ENCODE measurements around the gene ZNF883.

The ZNF883 gene

GRCh38 chr9:113056191-113057106 is 44.5 kb upstream of the ZNF883 start, which contains the start of gene ZFP37:
Gene ZFP37 (minus strand): TSS chr9:113056724. CDS start chr9:113056688, 36 bp downstream.
- H3F3A ChIP-seq (ENCODE audit: low read depth) = no peaks in the 10 kb centered on the region
- H3K4me1 ChIP-seq (ENCODE audit: insufficient read depth, low read length, poor library complexity, severe bottlenecking) = no peaks in the 10 kb centered on the region
- H4K20me1 ChIP-seq (ENCODE audit: insufficient read depth, low read length, poor library complexity, severe bottlenecking) = no peaks in the 10 kb centered on the region
- H3K36me3 ChIP-seq (ENCODE audit: insufficient read depth, low read length) = no peaks in the 10 kb centered on the region
- no peaks in the 10 kb centered on the region for H3K27me3 ChIP-seq (ENCODE audit: insufficient read depth, low read length, poor library complexity, severe bottlenecking)
- H3K4me2 ChIP-seq (ENCODE audit: low read depth, low read length, poor library complexity, severe bottlenecking) = no peak within 1 kb of the TSS
- no peak within 1 kb of the TSS for H3K4me3 ChIP-seq (ENCODE audit: low read length, poor library complexity, severe bottlenecking)
- peaks cover 4% of the 10 kb centered on the region; the same call in 1 of the 2 replicates for H3K9me3 ChIP-seq (ENCODE audit: insufficient read depth, low read depth, low read length)
- no peaks in the 10 kb centered on the region for H3K79me2 ChIP-seq (ENCODE audit: insufficient read depth, low read length)
- no peaks in the 10 kb centered on the region for H3K9me2 ChIP-seq (replicated peaks; ENCODE audit: low read depth, low read length)
- TF ChIP-seq EZH2phosphoT487 (IDR thresholded peaks at IDR 0.05; ENCODE audit: borderline replicate concordance) (no peak), CTCF (conservative IDR thresholded peaks at IDR 0.05; ENCODE audit: low read length) (no peak)
- H3K9ac ChIP-seq (ENCODE audit: low read depth, low read length, poor library complexity, severe bottlenecking) = no peak within 1 kb of the TSS
- H2AFZ ChIP-seq (ENCODE audit: low read length) = no peak within 1 kb of the TSS

GRCh38 chr9:113042884-113043657 is 31.1 kb upstream of the ZNF883 start:
- no peak overlapping the region for H3K9ac ChIP-seq (ENCODE audit: low read depth, low read length, poor library complexity, severe bottlenecking)
- TF ChIP-seq EZH2phosphoT487 (IDR thresholded peaks at IDR 0.05; ENCODE audit: borderline replicate concordance) = no peak
- TF ChIP-seq CTCF (conservative IDR thresholded peaks at IDR 0.05; ENCODE audit: low read length) = no peak
- no peaks in the 10 kb centered on the region for H3F3A ChIP-seq (ENCODE audit: low read depth)
- no peak overlapping the region for H3K4me3 ChIP-seq (ENCODE audit: low read length, poor library complexity, severe bottlenecking)
- H3K79me2 ChIP-seq (ENCODE audit: insufficient read depth, low read length) = no peaks in the 10 kb centered on the region
- no peak overlapping the region for H2AFZ ChIP-seq (ENCODE audit: low read length)
- peaks cover 40% of the 10 kb centered on the region; the same call in 1 of the 2 replicates for H3K9me3 ChIP-seq (ENCODE audit: insufficient read depth, low read depth, low read length)
- H3K4me2 ChIP-seq (ENCODE audit: low read depth, low read length, poor library complexity, severe bottlenecking) = no peak overlapping the region
- no peaks in the 10 kb centered on the region for H3K36me3 ChIP-seq (ENCODE audit: insufficient read depth, low read length)
- no peaks in the 10 kb centered on the region for H3K9me2 ChIP-seq (replicated peaks; ENCODE audit: low read depth, low read length)
- H4K20me1 ChIP-seq (ENCODE audit: insufficient read depth, low read length, poor library complexity, severe bottlenecking) = no peaks in the 10 kb centered on the region
- H3K4me1 ChIP-seq (ENCODE audit: insufficient read depth, low read length, poor library complexity, severe bottlenecking) = no peaks in the 10 kb centered on the region
- H3K27me3 ChIP-seq (ENCODE audit: insufficient read depth, low read length, poor library complexity, severe bottlenecking) = no peaks in the 10 kb centered on the region

GRCh38 chr9:113026200-113026599 is 14.2 kb upstream of the ZNF883 start:
- no peaks in the 10 kb centered on the region for H3K9me2 ChIP-seq (replicated peaks; ENCODE audit: low read depth, low read length)
- H3K4me3 ChIP-seq (ENCODE audit: low read length, poor library complexity, severe bottlenecking) = no peak overlapping the region
- no peaks in the 10 kb centered on the region for H3K4me1 ChIP-seq (ENCODE audit: insufficient read depth, low read length, poor library complexity, severe bottlenecking)
- no peak overlapping the region for H3K9ac ChIP-seq (ENCODE audit: low read depth, low read length, poor library complexity, severe bottlenecking)
- H3F3A ChIP-seq (ENCODE audit: low read depth) = no peaks in the 10 kb centered on the region
- no peak overlapping the region for H2AFZ ChIP-seq (ENCODE audit: low read length)
- H3K9me3 ChIP-seq (ENCODE audit: insufficient read depth, low read depth, low read length) = no peaks in the 10 kb centered on the region; the same call in 1 of the 2 replicates
- H3K36me3 ChIP-seq (ENCODE audit: insufficient read depth, low read length) = no peaks in the 10 kb centered on the region
- no peaks in the 10 kb centered on the region for H4K20me1 ChIP-seq (ENCODE audit: insufficient read depth, low read length, poor library complexity, severe bottlenecking)
- no peak overlapping the region for H3K4me2 ChIP-seq (ENCODE audit: low read depth, low read length, poor library complexity, severe bottlenecking)
- H3K27me3 ChIP-seq (ENCODE audit: insufficient read depth, low read length, poor library complexity, severe bottlenecking) = no peaks in the 10 kb centered on the region
- no peak for TF ChIP-seq CTCF (conservative IDR thresholded peaks at IDR 0.05; ENCODE audit: low read length)
- TF ChIP-seq EZH2phosphoT487 (IDR thresholded peaks at IDR 0.05; ENCODE audit: borderline replicate concordance) = no peak
- H3K79me2 ChIP-seq (ENCODE audit: insufficient read depth, low read length) = no peaks in the 10 kb centered on the region

Measured in Loucy (cell line).